Activated CD8-positive, alpha-beta memory T cell treated with anti-CD3 and anti-CD28 coated beads, Interleukin-2, amount 50 U/mL, for 4 hours (primary cell): ENCODE data around the gene CDH11.

Source experiments
- DNase-seq: peaks from one replicate; pipeline ENCODE4 v3.0.0-alpha.2; 2020

The CDH11 gene

DNA sequence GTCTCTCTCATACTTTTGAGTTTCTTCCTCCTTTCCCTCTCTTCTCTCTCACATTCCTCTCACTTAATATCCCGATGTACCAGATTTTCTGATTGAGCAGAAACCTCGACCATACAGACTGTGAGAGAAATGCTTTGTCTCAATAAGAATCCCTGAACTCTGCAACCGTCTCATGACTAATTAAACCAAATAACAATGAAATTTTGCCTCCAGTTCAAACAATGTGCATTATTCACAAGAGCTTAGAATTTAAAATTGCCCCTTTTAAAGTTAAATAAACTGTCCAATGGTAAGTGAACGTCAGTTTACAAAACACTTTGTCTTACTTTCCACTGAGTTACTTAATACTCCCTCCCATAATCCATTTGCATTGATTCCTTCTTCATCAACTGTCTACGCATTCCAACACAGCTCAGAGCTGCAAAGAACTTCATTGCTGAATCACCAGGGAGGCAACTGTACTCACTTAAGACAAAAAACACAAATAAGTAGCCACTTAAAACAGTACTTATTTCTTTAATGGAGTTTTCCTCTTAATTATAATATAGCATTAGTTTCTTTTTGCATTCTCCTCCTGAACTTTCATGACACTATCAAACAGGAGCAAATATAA is 4.9 kb downstream of the CDH11 start:
- DNase-seq: no peak

- DNase-seq: no peak
Measured at GRCh38 chr16:65116216-65116615, 5.6 kb downstream of the CDH11 start.

GRCh38 chr16:65114527-65114926 is 7.3 kb downstream of the CDH11 start:
- DNase-seq: no peak

GRCh38 chr16:65113441-65113840 is 8.4 kb downstream of the CDH11 start:
- DNase-seq: no peak

DNA sequence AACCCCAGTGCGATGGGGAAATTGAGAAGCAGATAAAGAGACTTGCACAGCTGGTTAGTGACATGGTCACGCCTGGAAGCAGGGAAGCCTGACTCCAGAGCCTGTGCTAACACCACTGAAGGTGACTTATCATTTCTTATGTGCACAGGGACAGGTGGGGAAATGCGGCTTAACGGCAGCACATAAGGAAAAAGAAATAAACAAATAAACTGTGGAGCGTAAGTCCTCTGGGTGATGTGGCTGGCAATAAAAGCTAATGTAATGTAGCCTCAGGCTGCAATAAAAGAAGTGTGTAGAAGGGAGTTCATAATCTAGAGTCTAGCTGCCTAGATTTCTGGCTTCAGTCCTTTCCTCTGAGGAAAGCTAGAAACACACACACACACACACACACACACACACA is 10.6 kb downstream of the CDH11 start:
- no peak for DNase-seq

DNA sequence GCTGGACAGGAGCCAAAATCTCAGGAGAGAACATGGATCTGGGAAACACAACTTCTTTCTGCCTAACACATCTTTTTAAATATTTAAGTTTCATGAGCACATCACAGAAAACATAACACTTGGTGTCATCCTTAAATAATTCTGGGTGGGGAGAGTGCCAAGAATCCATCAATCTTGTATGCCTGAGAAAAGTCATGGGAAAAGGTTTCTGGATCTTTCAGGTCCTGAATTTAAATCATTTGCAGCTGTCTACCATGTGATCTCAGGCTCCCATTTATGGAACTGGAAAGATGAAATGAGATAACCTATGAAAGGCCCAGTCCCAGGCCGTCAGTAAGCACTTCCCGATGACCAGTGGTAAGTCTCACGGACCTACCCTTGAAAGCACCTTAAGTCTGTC is 15.1 kb downstream of the CDH11 start:
- no peak for DNase-seq

- no peak for DNase-seq
Measured at GRCh38 chr16:65105171-65105570, 16.7 kb downstream of the CDH11 start.

DNA sequence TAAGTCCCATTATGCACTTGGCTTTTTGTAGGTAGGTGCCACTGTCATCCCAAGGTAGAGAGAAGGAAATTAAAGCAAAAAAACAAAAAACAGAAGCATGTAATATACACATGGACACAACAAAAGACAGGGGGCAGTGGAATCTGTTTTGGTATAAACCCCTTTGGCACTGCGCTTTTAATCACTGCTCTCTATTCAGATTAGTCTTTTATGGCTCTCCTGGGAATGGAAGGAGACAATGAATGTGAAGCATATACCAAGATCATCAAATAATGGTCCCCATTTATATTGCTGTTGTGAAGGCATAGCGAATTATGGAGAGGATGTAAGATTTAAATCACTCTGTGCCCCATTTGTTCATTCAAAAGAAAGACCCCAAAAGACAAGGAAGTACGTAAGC is 17.4 kb downstream of the CDH11 start:
- no peak for DNase-seq

DNA sequence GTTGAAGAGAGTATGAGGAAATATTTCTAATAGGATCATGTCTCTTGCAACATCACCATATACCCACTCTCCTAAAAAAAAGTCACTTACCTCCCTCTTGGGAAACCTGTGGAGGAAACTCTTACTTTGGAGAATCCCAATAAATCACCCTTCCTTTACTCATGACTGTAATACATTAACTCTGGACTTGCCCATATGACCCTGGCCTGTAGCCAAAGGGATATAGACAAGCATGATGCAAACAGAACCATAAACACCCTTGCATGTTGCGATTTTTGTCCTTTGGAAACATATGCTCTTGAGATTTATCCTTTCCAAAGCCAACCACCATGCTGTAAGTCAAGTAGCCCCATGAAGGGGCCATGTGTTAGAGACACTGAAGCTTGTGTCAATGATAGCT is 19.5 kb downstream of the CDH11 start:
- DNase-seq: no peak

GRCh38 chr16:65101009-65101408 is 20.9 kb downstream of the CDH11 start:
- DNase-seq: no peak

DNA sequence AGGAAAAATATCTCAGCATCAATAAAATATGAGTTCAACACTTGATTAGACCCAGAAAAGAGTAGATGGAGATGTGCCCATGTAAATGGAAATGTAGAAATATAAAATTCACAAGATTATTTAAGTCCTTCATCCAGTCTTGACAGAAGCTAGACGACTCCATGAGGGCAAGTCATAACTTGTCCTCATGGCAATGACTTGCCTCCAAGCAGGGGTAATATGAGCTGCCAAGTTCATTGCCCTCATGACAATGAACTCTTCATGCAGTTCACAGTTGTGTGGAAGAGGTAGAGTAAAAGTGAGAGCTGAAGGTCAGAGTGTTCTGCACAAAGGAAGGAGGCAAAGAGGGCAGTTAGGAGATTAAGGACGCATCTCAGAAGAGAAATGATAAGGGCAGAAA is 22.3 kb downstream of the CDH11 start:
- no peak for DNase-seq

- no peak for DNase-seq
Measured at GRCh38 chr16:65098916-65099315, 22.9 kb downstream of the CDH11 start.

GRCh38 chr16:65097296-65097695 is 24.6 kb downstream of the CDH11 start:
- DNase-seq: no peak

- DNase-seq: no peak
Measured at GRCh38 chr16:65095906-65096305, 26.0 kb downstream of the CDH11 start.

DNA sequence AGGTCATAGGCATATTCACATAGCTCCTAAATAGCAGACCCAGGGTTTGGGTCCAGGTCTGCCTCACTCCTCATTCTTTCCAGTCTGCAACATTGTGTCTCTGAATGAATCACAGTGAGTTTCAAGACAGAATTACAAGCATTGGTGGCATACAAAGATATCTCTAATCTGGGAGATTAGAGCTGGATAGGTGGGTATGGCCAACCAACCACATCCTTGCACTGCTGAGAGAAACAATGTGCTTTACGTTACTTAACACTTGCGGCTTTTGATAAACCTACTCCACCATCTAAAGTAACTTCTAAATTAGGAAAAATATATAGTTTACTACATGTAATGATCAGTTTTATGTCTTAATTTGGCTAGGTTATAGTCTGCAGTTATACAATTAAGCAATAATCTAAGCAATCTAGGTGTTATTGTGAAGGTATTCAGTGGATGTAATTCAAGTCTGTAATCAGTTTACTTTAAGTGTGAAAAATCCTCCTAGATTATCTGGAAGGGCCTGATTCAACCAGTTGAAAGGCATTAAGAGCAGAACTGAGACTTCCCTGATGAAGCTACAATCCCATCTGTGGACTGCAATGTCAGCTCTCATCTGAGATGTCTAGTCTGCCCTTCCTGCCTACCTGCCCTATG is 26.7 kb downstream of the CDH11 start:
- DNase-seq: no peak

DNA sequence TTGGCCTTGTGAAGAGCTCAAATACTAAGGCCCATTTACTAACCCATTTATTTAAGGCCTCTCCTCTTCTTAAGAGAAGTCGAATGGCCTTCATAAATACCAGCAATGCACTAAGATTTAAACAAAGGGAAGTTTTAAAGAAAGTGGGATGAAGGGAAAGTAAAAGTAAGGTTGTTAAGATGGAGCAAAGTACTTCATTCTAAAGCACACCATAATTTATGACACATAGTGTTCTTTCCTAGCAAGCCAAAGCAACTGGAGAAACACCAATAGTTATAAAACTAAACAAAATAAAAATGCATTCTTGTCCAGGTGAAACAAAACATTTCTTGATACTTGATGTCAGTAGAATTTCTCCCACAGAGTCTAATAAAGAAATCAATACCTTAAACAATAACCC is 27.9 kb downstream of the CDH11 start:
- no peak for DNase-seq

GRCh38 chr16:65083164-65083857 is 38.6 kb downstream of the CDH11 start:
- DNase-seq: no peak

- no peak for DNase-seq
Measured at GRCh38 chr16:65079549-65079948, 42.3 kb downstream of the CDH11 start.

DNA sequence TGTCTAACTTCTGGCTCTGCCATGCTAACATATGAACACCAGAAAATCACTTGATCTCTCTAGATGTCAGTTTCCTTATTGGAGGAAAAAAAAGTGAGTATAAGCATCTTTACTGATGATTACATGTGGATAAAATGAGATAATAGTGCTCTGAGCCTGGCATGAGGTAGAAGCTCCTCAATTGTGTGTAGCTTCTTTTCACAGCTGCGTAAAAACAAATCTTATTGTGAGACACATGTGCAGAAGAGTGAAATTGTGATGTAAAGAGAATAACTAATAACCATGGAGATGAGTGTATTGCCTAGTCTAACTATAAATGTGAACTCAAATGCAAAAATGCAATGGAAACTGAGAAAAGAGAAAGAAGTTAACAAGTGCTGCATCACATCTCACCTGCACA is 44.7 kb downstream of the CDH11 start:
- no peak for DNase-seq

DNA sequence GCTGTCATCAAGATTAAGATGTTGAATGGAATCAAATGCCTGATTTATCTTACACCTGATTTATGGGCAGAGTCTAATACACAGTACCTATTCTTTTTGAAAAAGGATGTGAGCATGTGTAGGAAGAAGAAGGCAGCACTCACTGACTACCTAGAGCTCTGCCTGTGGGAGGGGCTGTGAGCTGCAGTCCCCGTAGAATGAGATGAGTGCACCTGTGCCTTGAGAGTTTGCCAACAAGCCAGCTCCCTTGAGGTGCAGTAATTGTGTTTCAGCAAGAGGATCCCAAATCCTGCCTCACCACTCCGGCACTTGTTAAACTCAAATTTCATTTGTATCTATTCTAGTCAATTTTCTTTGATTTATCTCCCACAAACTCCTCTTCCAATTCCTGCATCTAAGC is 46.0 kb downstream of the CDH11 start:
- DNase-seq: no peak

DNA sequence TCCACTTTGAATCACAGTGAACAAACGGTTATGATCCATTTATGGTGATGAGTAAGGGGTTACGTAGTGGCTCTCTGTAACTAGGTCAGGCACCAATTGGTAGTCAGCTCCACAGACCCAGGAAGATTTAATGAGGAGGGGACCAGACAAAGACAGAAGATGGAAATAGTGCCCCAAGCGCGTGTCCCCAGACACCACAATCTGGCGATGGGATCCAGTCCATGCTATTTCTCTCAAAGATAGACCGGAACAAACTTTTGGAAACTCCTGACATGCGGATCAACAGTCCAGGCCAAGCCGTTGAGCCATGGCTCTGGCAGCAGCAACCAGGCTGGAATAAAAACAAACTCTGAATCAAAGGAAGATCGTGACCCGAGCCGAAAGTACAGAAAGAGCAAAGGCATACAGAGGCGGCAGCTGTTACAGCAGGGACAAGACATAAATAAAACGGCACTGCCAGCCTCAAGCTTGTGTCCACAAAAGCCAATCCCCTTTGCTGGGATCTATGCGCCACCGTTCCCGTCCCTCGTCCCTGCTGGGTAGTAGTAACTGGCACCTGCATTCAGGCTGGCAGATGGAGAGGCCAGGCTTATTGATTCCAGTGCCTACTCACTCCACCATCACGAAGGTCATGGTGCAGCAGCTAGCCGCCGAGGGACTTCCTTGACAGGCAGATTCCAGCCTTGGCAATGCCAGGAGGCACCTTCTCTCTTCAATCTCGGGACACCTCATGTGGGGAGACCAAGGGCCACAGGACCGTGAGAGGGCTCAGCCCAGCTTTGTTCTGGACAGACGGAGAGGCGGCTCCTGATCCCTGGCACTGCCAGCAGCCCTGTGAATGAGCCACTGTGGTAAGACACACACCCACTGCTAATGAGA is 50.2 kb downstream of the CDH11 start:
- no peak for DNase-seq

GRCh38 chr16:65070831-65071432 is 50.9 kb downstream of the CDH11 start:
- no peak for DNase-seq

GRCh38 chr16:65069766-65070165 is 52.1 kb downstream of the CDH11 start:
- DNase-seq: no peak
